Activated CD8-positive, alpha-beta memory T cell treated with anti-CD3 and anti-CD28 coated beads, Interleukin-2, amount 50 U/mL, for 1 hour (primary cell): ENCODE data around the gene AGAP1.

Experiments used
- DNase-seq: peaks from one replicate; pipeline ENCODE4 v3.0.0-alpha.2; 2020; ENCODE audit errors: extremely low read depth

The AGAP1 gene

GRCh38 chr2:235690082-235690808 is 196.4 kb downstream of the AGAP1 start:
- no peak for DNase-seq

GRCh38 chr2:235690809-235691450 is 197.1 kb downstream of the AGAP1 start:
- no peak for DNase-seq

- DNase-seq, result no peak
Observed at GRCh38 chr2:235692076-235692475, 198.2 kb downstream of the AGAP1 start.

- no peak for DNase-seq
Observed at GRCh38 chr2:235692671-235693171, 198.9 kb downstream of the AGAP1 start.

- DNase-seq, result no peak
Observed at GRCh38 chr2:235693279-235693678, 199.4 kb downstream of the AGAP1 start.

GRCh38 chr2:235694721-235695601 is 201.1 kb downstream of the AGAP1 start:
- no peak for DNase-seq

- DNase-seq, result no peak
Observed at GRCh38 chr2:235695602-235695895, 201.7 kb downstream of the AGAP1 start.

- no peak for DNase-seq
Observed at GRCh38 chr2:235697041-235697440, 203.2 kb downstream of the AGAP1 start.

- no peak for DNase-seq
Observed at GRCh38 chr2:235698028-235698427, 204.2 kb downstream of the AGAP1 start.

- DNase-seq, result no peak
Observed at GRCh38 chr2:235698491-235698890, 204.6 kb downstream of the AGAP1 start.

- DNase-seq, result no peak
Observed at GRCh38 chr2:235699576-235699975, 205.7 kb downstream of the AGAP1 start.

- DNase-seq, result no peak
Observed at GRCh38 chr2:235701206-235701981, 207.6 kb downstream of the AGAP1 start.

GRCh38 chr2:235702186-235702585 is 208.3 kb downstream of the AGAP1 start:
- no peak for DNase-seq

- no peak for DNase-seq
Observed at GRCh38 chr2:235703711-235704295, 210.0 kb downstream of the AGAP1 start.

GRCh38 chr2:235705296-235705695 is 211.5 kb downstream of the AGAP1 start:
- DNase-seq, result no peak

GRCh38 chr2:235706506-235706905 is 212.7 kb downstream of the AGAP1 start:
- DNase-seq, result no peak

GRCh38 chr2:235707411-235708096 is 213.7 kb downstream of the AGAP1 start:
- no peak for DNase-seq

- no peak for DNase-seq
Observed at GRCh38 chr2:235709124-235709813, 215.4 kb downstream of the AGAP1 start.

GRCh38 chr2:235709969-235710879 is 216.4 kb downstream of the AGAP1 start:
- no peak for DNase-seq
